Measurements from ENCODE around the gene C2orf72.

C2orf72 gene

DNA sequence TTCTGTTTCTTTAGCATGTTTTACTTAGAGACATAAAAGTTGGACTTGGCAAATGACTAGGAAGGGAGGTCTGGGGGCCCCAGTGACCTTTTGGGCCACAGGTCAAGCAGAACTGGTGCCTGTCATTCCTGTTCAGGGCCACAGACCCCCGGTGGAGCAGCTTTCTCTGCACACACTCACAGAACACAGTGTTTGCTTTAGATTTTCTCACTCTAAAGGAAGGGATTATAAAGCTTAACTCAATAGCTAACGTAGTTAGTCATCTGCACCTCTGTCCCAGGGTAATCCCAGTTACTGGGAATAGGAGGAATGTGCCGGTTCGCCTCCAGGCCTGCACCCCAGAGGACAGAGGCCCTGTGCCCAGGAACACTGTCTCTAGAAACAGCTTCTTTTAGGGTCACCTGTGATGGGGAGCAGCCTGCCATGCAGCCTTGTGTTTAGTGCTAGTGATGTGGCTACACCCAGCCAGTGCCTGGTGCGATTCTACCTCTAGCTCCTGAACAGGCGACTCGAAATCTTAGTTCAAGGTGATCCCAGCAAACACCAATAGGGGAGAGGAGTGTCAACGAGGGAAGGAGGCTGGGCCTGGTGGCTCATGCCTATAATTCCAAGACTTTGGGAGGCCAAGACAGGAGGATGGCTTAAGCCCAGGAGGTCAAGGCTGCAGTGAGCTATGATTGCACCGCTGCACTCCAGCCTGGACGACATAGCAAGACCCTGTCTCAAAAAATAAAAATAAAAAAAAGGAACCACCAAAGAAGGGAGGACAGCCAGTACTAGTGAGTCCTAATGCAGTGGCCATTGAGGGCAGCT is 29.8 kb upstream of the C2orf72 start:
- H3K4me3 ChIP-seq, result no peak overlapping the region
- TF ChIP-seq, protein P1, sequence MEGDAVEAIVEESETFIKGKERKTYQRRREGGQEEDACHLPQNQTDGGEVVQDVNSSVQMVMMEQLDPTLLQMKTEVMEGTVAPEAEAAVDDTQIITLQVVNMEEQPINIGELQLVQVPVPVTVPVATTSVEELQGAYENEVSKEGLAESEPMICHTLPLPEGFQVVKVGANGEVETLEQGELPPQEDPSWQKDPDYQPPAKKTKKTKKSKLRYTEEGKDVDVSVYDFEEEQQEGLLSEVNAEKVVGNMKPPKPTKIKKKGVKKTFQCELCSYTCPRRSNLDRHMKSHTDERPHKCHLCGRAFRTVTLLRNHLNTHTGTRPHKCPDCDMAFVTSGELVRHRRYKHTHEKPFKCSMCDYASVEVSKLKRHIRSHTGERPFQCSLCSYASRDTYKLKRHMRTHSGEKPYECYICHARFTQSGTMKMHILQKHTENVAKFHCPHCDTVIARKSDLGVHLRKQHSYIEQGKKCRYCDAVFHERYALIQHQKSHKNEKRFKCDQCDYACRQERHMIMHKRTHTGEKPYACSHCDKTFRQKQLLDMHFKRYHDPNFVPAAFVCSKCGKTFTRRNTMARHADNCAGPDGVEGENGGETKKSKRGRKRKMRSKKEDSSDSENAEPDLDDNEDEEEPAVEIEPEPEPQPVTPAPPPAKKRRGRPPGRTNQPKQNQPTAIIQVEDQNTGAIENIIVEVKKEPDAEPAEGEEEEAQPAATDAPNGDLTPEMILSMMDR (IDR thresholded peaks at IDR 0.05), result no peak

DNA sequence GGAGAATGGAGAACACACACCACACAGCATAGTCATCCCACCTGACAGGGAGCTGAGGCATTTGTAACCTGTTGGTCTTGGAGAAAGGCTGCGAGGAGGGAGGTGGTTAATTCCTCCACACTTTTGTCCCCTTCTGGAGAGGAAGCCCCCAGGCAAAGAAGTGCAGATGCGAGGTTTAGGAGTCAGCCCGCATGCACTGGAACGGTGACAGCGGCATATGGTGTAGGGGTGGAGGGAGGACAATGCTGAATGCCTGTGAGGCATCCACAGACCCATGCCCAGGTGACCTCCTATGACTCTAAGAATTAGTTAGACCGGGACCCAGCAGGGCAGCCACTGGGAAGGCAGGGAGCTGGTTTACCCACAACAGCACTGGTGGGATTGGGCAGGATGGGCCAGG is 29.2 kb upstream of the C2orf72 start:
- Histone ChIP-seq H3K27ac (no peak overlapping the region), H3K4me3 (no peak overlapping the region)
- TF ChIP-seq, protein P1 (IDR thresholded peaks at IDR 0.05), result no peak
- no peak for DNase-seq (ENCODE audit: low spot score)

More for the DNA sequence above, 29.8 kb upstream of the C2orf72 start:
- H3K27ac ChIP-seq, result no peak overlapping the region
- DNase-seq (ENCODE audit: low spot score), result no peak

DNA sequence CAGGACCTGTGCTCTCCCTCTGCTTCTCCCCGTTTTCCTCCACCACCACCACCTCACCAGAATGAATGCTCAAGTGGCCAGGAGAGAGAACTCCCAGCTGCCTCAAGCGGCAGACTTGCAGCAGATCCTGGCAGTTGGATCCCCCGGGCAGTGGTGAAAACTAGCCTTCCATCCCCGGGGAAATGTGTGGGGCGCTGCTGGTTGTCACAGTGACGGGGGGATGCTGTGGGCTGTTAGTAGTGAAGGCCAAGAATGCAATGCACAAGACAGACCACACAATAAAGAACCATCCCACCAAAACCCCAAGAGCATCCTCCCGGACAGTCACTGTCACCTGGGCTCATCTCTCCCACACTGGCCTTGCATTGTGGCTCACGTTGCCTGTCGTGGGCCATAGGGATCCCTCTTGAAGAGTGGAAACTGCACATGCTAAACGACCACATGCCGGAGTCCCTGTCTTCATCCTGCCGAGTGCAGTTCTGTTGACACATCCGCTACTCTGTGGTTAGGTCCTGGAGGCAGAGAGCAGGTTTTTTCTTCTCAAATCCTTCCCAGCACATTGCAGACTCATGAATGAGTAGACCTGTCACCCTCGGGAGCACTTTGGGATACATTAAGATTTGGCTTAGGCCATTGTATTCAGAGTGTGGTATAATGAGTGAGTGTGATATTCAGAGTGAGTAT is 27.9 kb upstream of the C2orf72 start:
- DNase-seq (ENCODE audit: low spot score), result no peak
- TF ChIP-seq, protein P1 (IDR thresholded peaks at IDR 0.05), result no peak
- no peak overlapping the region for H3K27ac ChIP-seq
- H3K4me3 ChIP-seq, result no peak overlapping the region

DNA sequence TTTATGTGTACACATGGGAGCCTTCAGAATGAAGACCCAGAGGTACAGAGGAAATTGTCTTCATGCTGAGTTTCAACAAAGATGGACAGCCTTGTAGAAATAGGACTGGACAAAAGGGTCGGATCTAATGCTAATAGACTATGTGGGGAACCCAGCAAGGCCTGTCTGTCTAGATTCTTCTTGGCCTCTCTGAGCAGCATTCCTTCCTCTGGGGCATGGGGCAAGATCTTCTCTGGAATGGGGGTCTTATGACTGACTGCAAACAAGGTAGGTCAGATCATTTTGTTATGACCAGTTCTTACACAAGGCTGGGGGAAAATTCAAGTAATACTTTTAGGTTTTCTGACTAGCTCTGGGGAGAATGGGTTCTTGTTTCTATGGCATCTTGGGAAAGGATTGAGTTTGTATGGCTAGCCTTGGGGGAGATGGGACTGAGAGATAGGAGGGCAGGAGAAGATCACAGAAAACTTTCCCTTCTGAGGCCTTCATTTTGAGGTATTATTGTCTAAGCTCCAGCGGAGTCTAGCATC is 27.1 kb upstream of the C2orf72 start:
- no peak for DNase-seq (ENCODE audit: low spot score)
- TF ChIP-seq, protein P1 (IDR thresholded peaks at IDR 0.05), result no peak

DNA sequence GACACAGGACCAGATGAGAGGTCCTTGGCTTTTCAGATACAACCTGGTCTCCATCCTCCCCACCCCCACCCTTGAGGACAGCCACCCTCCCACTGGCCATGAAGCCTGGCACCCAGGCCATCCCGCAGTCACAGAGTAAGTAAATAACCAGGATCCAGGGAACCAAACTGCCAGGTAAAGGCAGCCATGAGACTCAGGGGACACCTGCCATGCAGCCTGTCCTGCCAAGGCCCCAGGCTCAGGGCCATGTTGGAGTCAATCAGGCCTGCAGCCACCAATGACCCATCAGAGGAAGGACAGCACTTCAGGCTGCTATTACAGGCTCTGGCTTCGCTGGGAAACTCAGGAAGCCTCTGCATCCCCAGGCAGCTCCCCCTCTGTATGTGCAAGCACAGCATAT is 25.8 kb upstream of the C2orf72 start:
- DNase-seq (ENCODE audit: low spot score), result no peak
- TF ChIP-seq, protein P1 (IDR thresholded peaks at IDR 0.05), result no peak

More for the DNA sequence above, 27.1 kb upstream of the C2orf72 start:
- no peak overlapping the region for H3K27ac ChIP-seq
- no peak overlapping the region for H3K4me3 ChIP-seq

DNA sequence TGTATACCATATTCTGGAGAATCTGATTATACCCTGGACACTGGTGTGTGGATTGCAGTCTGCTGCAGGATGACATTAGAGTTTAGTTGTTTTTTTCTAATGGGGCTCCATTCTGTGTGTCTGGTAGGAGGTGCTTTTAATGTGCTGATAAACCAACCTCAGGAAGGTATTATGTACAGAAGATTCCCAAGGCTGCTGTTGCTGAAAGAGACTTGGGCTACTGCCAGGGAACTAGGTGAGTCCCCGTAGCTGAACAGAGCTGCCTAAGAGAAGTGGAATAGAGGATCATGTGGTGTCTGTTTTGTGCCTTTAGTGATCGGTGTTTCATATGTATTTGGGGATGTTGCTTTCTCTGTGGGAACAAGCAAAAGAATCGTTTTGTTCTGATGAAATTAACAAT is 24.9 kb upstream of the C2orf72 start:
- TF ChIP-seq, protein P1 (IDR thresholded peaks at IDR 0.05), result no peak
- H3K4me3 ChIP-seq, result no peak overlapping the region
- H3K27ac ChIP-seq, result no peak overlapping the region
- no peak for DNase-seq (ENCODE audit: low spot score)

More for the DNA sequence above, 25.8 kb upstream of the C2orf72 start:
- Histone ChIP-seq H3K27ac (no peak overlapping the region), H3K4me3 (no peak overlapping the region)

All from coronary artery (tissue), 2 donors.